Activated naive CD8-positive, alpha-beta T cell (primary cell): ENCODE data around the gene NPAS2.

Experiments
- H3K27ac Mint-ChIP-seq: one replicate; pipeline ENCODE4 v1.8.0; 2021; ENCODE audit warnings: mixed read lengths
- H3K27me3 Mint-ChIP-seq: one replicate; pipeline ENCODE4 v1.8.0; 2021; ENCODE audit warnings: mixed read lengths
- H3K36me3 Mint-ChIP-seq: one replicate; pipeline ENCODE4 v1.8.0; 2021; ENCODE audit warnings: mixed read lengths
- H3K4me1 Mint-ChIP-seq: one replicate; pipeline ENCODE4 v1.8.0; 2021; ENCODE audit warnings: low read depth, mixed read lengths
- H3K4me3 Mint-ChIP-seq: one replicate; pipeline ENCODE4 v1.8.0; 2021; ENCODE audit warnings: mild to moderate bottlenecking, mixed read lengths
- H3K9me3 Mint-ChIP-seq: one replicate; pipeline ENCODE4 v1.8.0; 2021; ENCODE audit warnings: low read depth, mixed read lengths

NPAS2 gene

GRCh38 chr2:100808582-100808981, 11.4 kb upstream of the NPAS2 start:
- H3K9me3 Mint-ChIP-seq, result no peaks in the 10 kb centered on the region
- no peak overlapping the region for H3K4me3 Mint-ChIP-seq
- no peak overlapping the region for H3K27ac Mint-ChIP-seq
- peaks cover 1% of the 10 kb centered on the region for H3K27me3 Mint-ChIP-seq
- peaks cover 23% of the 10 kb centered on the region for H3K4me1 Mint-ChIP-seq
- H3K36me3 Mint-ChIP-seq, result no peaks in the 10 kb centered on the region

GRCh38 chr2:100809506-100809905, 10.4 kb upstream of the NPAS2 start:
- no peak overlapping the region for H3K27ac Mint-ChIP-seq
- H3K9me3 Mint-ChIP-seq, result no peaks in the 10 kb centered on the region
- peaks cover 29% of the 10 kb centered on the region for H3K4me1 Mint-ChIP-seq
- no peaks in the 10 kb centered on the region for H3K36me3 Mint-ChIP-seq
- no peak overlapping the region for H3K4me3 Mint-ChIP-seq
- peaks cover 1% of the 10 kb centered on the region for H3K27me3 Mint-ChIP-seq

- Mint-ChIP-seq H3K4me1 (peaks cover 34% of the 10 kb centered on the region), H3K27ac (no peak overlapping the region)
Observed at GRCh38 chr2:100810603-100811145, 9.3 kb upstream of the NPAS2 start.

GRCh38 chr2:100812116-100812515, 7.8 kb upstream of the NPAS2 start:
- H3K4me1 Mint-ChIP-seq, result peaks cover 34% of the 10 kb centered on the region
- peaks cover 1% of the 10 kb centered on the region for H3K27me3 Mint-ChIP-seq
- no peaks in the 10 kb centered on the region for H3K9me3 Mint-ChIP-seq
- peak overlapping the region; percentile 86 for H3K27ac Mint-ChIP-seq
- H3K36me3 Mint-ChIP-seq, result no peaks in the 10 kb centered on the region
- peak overlapping the region; percentile 53 for H3K4me3 Mint-ChIP-seq

More at GRCh38 chr2:100810603-100811145, 9.3 kb upstream of the NPAS2 start:
- H3K4me3 Mint-ChIP-seq, result no peak overlapping the region
- H3K27me3 Mint-ChIP-seq, result peaks cover 1% of the 10 kb centered on the region
- H3K36me3 Mint-ChIP-seq, result no peaks in the 10 kb centered on the region
- no peaks in the 10 kb centered on the region for H3K9me3 Mint-ChIP-seq

GRCh38 chr2:100812573-100812972, 7.4 kb upstream of the NPAS2 start:
- Mint-ChIP-seq H3K36me3 (no peaks in the 10 kb centered on the region), H3K4me1 (peaks cover 34% of the 10 kb centered on the region), H3K27me3 (peaks cover 1% of the 10 kb centered on the region), H3K27ac (peak overlapping the region; percentile 86), H3K4me3 (peak overlapping the region; percentile 53), H3K9me3 (no peaks in the 10 kb centered on the region)

GRCh38 chr2:100813527-100813926, 6.4 kb upstream of the NPAS2 start:
- Mint-ChIP-seq H3K4me3 (peak overlapping the region; percentile 8), H3K4me1 (peaks cover 40% of the 10 kb centered on the region), H3K27ac (peak overlapping the region; percentile 68), H3K27me3 (peaks cover 3% of the 10 kb centered on the region), H3K9me3 (no peaks in the 10 kb centered on the region), H3K36me3 (no peaks in the 10 kb centered on the region)

GRCh38 chr2:100814043-100814442, 5.9 kb upstream of the NPAS2 start:
- Mint-ChIP-seq H3K9me3 (no peaks in the 10 kb centered on the region), H3K36me3 (no peaks in the 10 kb centered on the region), H3K4me3 (no peak overlapping the region), H3K27me3 (peaks cover 2% of the 10 kb centered on the region), H3K4me1 (peaks cover 41% of the 10 kb centered on the region), H3K27ac (peak overlapping the region; percentile 82)

- no peak overlapping the region for H3K4me3 Mint-ChIP-seq
- peaks cover 2% of the 10 kb centered on the region for H3K27me3 Mint-ChIP-seq
- H3K36me3 Mint-ChIP-seq, result no peaks in the 10 kb centered on the region
- H3K9me3 Mint-ChIP-seq, result no peaks in the 10 kb centered on the region
- no peak overlapping the region for H3K27ac Mint-ChIP-seq
- H3K4me1 Mint-ChIP-seq, result peaks cover 41% of the 10 kb centered on the region
Observed at GRCh38 chr2:100814453-100814852, 5.5 kb upstream of the NPAS2 start.

- Mint-ChIP-seq H3K4me3 (peak overlapping the region; percentile 9), H3K27ac (no peak overlapping the region), H3K4me1 (peaks cover 42% of the 10 kb centered on the region), H3K27me3 (peaks cover 9% of the 10 kb centered on the region), H3K9me3 (no peaks in the 10 kb centered on the region), H3K36me3 (no peaks in the 10 kb centered on the region)
Observed at GRCh38 chr2:100817388-100817985, 2.5 kb upstream of the NPAS2 start.

GRCh38 chr2:100818003-100818605, 1.8 kb upstream of the NPAS2 start:
- no peaks in the 10 kb centered on the region for H3K36me3 Mint-ChIP-seq
- H3K9me3 Mint-ChIP-seq, result no peaks in the 10 kb centered on the region
- peak overlapping the region; percentile 81 for H3K4me3 Mint-ChIP-seq
- peak overlapping the region; percentile 34 for H3K27ac Mint-ChIP-seq
- H3K4me1 Mint-ChIP-seq, result peaks cover 41% of the 10 kb centered on the region
- peaks cover 14% of the 10 kb centered on the region for H3K27me3 Mint-ChIP-seq

- no peaks in the 10 kb centered on the region for H3K9me3 Mint-ChIP-seq
- H3K4me3 Mint-ChIP-seq, result peak overlapping the region; percentile 81
- no peak overlapping the region for H3K27ac Mint-ChIP-seq
- H3K4me1 Mint-ChIP-seq, result peaks cover 35% of the 10 kb centered on the region
- no peaks in the 10 kb centered on the region for H3K36me3 Mint-ChIP-seq
- H3K27me3 Mint-ChIP-seq, result peaks cover 15% of the 10 kb centered on the region
Observed at GRCh38 chr2:100818606-100819369, 1.2 kb upstream of the NPAS2 start.

GRCh38 chr2:100820273-100820522, 259 bp downstream of the NPAS2 start:
- no peaks in the 10 kb centered on the region for H3K36me3 Mint-ChIP-seq
- peaks cover 15% of the 10 kb centered on the region for H3K27me3 Mint-ChIP-seq
- no peak overlapping the region for H3K4me3 Mint-ChIP-seq
- H3K27ac Mint-ChIP-seq, result no peak overlapping the region
- H3K9me3 Mint-ChIP-seq, result no peaks in the 10 kb centered on the region
- H3K4me1 Mint-ChIP-seq, result peaks cover 27% of the 10 kb centered on the region

- peak overlapping the region; percentile 9 for H3K27ac Mint-ChIP-seq
- H3K36me3 Mint-ChIP-seq, result no peaks in the 10 kb centered on the region
- peaks cover 15% of the 10 kb centered on the region for H3K27me3 Mint-ChIP-seq
- peak overlapping the region; percentile 78 for H3K4me3 Mint-ChIP-seq
- no peaks in the 10 kb centered on the region for H3K9me3 Mint-ChIP-seq
- H3K4me1 Mint-ChIP-seq, result peaks cover 26% of the 10 kb centered on the region
Observed at GRCh38 chr2:100820523-100821254, 750 bp downstream of the NPAS2 start.

GRCh38 chr2:100821255-100821910, 1.4 kb downstream of the NPAS2 start:
- Mint-ChIP-seq H3K27ac (peak overlapping the region; percentile 9), H3K27me3 (peaks cover 15% of the 10 kb centered on the region), H3K4me1 (peaks cover 26% of the 10 kb centered on the region), H3K9me3 (no peaks in the 10 kb centered on the region), H3K4me3 (peak overlapping the region; percentile 78), H3K36me3 (no peaks in the 10 kb centered on the region)
